GM18907 (cell line): ENCODE measurements around the gene MAP3K4.

Experiments used
- ATAC-seq: cut with Tn5 transposase; IDR thresholded peaks from one replicate; pipeline ENCODE4 v1.9.1; 2021; ENCODE audit warnings: mild to moderate bottlenecking, moderate library complexity; ENCODE audit not compliant: unreplicated experiment

MAP3K4 gene

GRCh38 chr6:161033667-161034066, 42.1 kb downstream of the MAP3K4 start:
- no peak for ATAC-seq

DNA sequence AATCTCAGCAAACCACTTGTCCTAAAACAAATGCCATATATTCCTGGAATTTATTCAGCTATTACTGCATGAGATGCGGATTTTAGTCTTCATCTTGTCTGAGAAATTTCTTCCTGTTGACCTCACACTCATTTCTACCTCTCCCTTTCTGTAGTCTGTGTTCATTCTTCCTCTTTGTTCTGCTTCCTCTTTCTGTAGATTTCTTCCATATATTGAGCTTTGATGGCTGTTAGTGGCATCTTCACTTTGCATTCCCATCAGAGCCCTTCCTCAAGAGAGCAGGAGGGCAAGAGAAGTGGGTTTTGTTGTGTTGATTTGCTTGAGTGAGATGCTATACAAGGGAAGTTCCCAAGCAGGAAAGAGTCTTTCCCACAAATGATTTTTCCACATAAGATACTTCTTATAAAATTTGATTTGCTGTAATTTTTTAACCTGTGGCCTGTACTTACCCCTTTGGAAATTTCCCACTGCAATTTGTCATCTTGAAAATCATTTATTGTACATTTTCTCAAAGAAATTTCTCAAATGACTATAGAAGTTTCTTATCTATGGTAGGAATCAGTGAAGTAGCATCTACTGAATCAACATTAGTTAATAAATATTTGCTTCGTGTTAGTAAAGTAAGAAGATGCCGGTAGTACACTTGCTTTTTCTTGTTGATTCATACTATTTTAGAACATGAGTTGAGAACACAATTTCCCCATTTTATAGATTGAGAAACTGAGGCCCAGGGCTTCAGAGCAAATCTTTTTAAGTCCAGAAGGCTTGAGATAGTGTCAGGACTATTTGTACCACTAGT, 43.8 kb downstream of the MAP3K4 start:
- ATAC-seq: peak; percentile 47

GRCh38 chr6:161035981-161036263, 44.4 kb downstream of the MAP3K4 start:
- no peak for ATAC-seq

DNA sequence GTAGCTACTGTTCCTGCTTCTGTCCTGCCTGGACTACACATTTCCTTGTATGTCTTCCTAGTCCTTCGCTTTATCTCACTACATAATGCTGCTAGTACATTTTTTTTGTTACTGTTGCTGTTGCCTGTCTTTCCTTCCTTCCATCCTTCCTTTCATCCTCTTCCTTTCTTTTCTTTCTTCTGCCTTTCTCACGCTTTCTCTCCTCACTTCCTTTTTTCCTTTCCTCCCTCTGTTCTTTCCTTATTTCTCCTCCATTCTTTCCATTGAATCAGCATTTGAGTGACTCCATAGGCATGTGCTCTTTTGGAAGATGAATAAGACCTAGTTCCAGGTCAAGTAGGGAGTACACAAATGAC, 46.3 kb downstream of the MAP3K4 start:
- no peak for ATAC-seq

DNA sequence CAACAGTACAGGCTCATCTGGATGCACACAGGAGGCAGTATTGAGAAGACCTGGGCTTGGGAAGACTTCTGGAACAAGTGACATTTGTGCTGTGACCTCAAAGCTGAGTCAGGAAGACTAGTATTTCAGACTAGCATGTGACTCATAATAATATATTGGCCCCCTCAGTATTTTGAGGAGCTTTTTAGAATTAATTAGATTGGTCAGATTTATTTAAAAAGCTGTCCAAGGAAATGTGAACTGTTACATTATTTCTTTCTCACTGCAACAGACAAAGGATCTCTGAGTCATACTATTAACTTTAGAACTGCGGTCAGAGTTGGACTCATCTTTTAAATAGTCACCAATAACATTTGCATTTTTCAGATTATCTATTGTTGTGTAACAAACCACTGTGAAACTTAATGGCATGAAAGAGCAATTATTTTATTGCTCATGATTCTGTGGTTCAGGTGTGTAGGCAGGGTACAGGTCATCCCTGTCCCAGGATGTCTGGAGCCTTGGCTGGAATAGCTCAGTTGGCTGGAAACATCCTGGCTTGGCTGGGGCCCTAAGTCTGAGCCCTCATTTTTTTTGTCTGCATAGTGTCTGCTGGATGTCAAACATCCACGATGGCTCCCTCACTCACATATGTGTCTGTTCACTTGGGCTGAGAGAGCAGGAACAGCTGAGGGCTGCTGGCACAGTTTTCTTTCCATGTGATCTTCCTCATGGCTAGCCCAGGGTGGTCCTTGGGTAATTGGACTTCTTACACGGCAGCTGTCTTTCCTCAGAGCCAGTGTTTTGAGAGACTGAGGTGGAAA, 46.9 kb downstream of the MAP3K4 start:
- ATAC-seq: peak; percentile 93

GRCh38 chr6:161041274-161041673, 49.7 kb downstream of the MAP3K4 start:
- no peak for ATAC-seq

DNA sequence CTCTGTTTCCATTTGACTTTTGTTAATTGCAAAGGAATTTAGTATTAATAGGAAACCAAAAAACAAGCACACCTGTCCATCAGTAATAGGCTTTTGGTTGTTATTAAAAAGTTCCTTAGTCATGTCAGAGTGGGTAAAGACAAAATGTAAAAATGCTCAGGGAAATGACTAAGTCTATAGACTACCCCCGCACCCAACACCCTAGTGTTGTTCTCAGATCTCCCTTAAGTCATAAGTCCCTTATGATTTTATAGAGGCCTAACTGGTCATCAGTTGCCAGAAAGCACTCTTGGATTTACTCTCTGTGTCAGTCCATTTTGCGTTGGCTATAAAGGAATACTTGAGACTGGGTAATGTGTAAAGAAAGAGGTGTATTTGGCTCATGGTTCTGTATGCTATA, 52.8 kb downstream of the MAP3K4 start:
- ATAC-seq: no peak

DNA sequence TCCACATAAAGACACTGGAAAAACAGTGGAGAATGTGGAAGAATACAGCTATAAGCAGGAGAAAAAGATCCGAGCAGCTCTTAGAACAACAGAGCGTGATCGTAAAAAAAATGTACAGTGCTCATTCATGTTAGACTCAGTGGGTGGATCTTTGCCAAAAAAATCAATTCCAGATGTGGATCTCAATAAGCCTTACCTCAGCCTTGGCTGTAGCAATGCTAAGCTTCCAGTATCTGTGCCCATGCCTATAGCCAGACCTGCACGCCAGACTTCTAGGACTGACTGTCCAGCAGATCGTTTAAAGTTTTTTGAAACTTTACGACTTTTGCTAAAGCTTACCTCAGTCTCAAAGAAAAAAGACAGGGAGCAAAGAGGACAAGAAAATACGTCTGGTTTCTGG, 57.1 kb downstream of the MAP3K4 start:
- ATAC-seq: no peak

GRCh38 chr6:161050134-161050765, 58.7 kb downstream of the MAP3K4 start:
- ATAC-seq: no peak

DNA sequence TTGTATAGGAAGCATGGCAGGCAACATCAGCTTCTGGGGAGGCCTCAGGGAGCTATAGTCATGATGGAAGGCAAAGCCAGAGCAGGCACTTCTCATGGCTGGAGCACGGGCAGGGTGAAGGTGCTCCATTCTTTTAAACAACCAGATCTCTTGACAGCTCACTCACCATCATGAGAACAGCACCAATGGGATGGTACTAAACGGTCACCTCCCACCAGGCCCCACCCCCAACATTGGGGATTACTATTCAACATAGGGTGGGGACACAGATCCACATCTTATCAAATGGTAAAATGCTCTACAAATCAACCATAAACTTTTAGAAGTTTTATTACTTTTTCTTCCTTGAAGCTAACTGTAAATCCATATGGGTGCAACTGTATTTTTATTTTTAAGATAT, 61.5 kb downstream of the MAP3K4 start:
- ATAC-seq: no peak

GRCh38 chr6:161054876-161055275, 63.3 kb downstream of the MAP3K4 start:
- ATAC-seq: no peak

- no peak for ATAC-seq
Measured at GRCh38 chr6:161056451-161056850, 64.9 kb downstream of the MAP3K4 start.

DNA sequence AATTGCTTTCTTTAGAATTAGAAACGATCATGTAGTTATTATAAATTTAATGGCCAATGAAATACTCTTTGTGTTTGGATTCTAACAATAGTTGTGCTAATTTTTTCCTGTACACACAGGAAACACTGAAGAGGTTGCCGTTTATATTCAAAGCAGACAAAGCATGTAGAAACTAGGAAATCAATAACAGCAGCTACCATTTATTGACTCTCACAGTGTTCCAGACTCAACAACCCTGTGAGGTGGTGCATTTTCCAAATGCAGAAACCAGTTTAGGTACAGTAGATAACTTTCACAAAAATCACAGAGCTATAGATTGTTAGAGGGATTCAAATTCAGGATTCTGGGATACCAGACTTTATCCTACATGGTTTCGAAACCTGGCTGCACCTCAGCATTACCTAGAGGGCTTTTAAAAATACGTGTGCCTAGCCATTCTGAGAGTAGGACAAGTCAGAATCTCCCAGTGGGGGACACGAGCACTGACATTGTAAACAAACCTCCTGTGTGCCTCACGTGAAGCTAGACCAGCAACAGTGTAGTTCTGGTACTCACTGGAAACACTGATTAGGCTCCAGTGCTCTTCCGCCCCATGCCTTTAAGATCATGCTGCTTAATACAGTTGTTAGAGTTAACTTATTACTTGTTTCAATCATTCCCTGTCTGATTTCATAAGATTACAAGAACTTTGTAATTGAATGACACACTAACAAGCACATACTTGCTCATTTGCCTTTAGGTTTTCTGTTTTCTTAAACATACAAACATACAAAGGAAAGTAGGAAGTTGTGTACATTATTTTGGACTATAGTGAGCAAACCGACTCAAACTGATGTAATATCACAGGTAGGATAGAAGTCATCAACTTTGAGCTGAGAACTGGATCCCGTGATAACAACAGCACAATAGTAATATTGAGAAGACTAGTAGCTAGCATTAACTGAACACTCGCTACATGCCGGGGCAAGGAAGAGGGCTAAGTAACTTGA, 65.8 kb downstream of the MAP3K4 start:
- ATAC-seq: peak; percentile 39

DNA sequence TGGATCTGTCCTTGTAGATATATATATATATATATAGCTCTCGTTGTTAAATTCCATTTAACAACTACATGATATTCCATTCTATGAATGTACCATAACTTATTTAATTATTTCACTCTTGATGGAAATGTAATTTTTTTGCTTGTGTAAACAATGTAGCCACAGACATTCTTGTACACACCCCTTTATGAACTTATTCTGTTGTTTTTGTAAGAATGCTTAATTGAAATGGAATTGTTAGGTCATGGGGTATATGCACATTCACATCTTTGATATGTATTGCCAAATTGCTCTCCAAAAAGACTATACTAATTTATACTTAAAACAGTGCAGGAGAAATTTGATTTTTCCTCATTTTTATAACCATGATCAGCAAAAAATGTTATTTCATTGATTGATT, 67.2 kb downstream of the MAP3K4 start:
- ATAC-seq: no peak

- no peak for ATAC-seq
Measured at GRCh38 chr6:161061576-161061975, 70.0 kb downstream of the MAP3K4 start.

- no peak for ATAC-seq
Measured at GRCh38 chr6:161064915-161065314, 73.3 kb downstream of the MAP3K4 start.

DNA sequence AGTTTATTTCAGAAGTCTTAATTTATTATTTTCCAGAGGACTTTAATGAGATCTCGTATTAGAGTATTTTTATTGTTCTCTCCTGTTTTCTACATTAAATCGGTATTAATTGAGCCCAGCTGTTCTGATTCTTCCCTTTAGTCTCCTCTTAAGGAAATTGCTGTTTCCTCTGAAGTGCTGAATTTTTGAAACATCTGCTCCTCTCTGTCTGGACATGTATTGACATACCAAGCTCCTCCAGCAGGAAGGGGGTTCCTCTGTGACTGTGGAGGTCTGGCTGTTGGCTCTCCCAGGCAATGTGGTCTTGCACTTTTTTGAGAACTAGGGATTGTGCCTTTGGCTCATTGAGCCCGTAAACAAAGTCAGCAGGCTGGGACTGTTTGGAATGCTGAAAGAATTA, 74.9 kb downstream of the MAP3K4 start:
- no peak for ATAC-seq

GRCh38 chr6:161067749-161068148, 76.2 kb downstream of the MAP3K4 start:
- ATAC-seq: no peak

GRCh38 chr6:161068321-161068741, 76.8 kb downstream of the MAP3K4 start:
- ATAC-seq: no peak

GRCh38 chr6:161073930-161074329, 82.4 kb downstream of the MAP3K4 start:
- ATAC-seq: no peak
